ENCODE measurements around the gene AFF3. TPM values are rescaled to one million over a fixed set of nuclear protein-coding genes. Genes with fewer than 3 reads are reported as not detected.

Gene AFF3
- total and polyA plus RNA-seq, 3 donors from 2014 or later = 18.0 to 34.4 (median 27.1) TPM

DNA sequence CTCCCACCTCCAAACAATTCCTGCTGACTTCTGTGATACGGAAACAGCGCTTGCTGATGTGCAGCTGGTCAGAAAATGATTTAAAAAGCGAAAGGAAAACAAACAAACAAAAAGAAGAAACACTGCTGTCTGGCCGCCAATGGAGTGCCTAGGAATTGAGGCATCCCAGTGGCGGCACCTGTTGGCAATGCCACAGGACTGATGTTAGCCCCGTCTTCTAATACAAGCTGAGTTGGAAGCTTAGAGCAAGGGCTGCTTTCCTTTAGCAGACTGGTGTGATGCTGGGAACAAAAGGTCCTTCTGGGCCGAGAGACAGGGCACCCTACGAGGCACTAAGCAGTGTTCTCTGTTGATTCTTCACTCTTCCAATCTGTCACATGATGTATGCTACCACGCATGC, 489.0 kb downstream of the AFF3 start:
- 95 to 98% methylated on average over 9 of the region's 9 CpGs for WGBS, 2 donors
- intact Hi-C loops (cut with DNase I; ENCODE audit: low total_unique reads) = no loop called here
- DNase-seq = no peak
- Histone ChIP-seq H3K4me1 (no peaks in the 10 kb centered on the region), H3K27ac (no peak overlapping the region), H3K9me3 (no peaks in the 10 kb centered on the region), H3K4me3 (no peak overlapping the region), H3K36me3 (ENCODE audit: low read depth, missing control alignments) (no peaks in the 10 kb centered on the region), H3K27me3 (no peaks in the 10 kb centered on the region)
- TF ChIP-seq, protein P1, sequence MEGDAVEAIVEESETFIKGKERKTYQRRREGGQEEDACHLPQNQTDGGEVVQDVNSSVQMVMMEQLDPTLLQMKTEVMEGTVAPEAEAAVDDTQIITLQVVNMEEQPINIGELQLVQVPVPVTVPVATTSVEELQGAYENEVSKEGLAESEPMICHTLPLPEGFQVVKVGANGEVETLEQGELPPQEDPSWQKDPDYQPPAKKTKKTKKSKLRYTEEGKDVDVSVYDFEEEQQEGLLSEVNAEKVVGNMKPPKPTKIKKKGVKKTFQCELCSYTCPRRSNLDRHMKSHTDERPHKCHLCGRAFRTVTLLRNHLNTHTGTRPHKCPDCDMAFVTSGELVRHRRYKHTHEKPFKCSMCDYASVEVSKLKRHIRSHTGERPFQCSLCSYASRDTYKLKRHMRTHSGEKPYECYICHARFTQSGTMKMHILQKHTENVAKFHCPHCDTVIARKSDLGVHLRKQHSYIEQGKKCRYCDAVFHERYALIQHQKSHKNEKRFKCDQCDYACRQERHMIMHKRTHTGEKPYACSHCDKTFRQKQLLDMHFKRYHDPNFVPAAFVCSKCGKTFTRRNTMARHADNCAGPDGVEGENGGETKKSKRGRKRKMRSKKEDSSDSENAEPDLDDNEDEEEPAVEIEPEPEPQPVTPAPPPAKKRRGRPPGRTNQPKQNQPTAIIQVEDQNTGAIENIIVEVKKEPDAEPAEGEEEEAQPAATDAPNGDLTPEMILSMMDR (IDR thresholded peaks at IDR 0.05) = no peak
- TF ChIP-seq POLR2A (IDR thresholded peaks at IDR 0.05) = no peak

DNA sequence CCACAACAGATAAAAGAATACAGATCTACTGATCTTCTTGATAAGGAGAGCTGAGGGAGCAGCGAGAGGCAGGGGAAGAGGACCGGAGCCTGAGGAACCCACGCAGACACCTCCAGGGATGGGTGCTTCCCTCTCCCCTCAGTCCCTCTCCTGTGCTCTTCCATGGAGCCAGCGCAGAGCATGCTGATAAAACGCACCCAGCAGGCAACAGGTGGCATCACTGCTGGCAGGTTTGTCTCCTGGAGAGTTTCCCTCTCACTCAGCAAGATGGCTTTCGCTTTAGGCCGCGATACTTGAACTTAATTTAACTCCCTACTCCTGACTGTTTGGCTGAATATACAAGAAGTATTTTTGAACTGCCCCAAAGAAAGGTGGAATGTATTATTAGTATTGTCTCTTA, 489.5 kb downstream of the AFF3 start:
- Histone ChIP-seq H3K27ac (no peak overlapping the region), H3K36me3 (ENCODE audit: low read depth, missing control alignments) (no peaks in the 10 kb centered on the region), H3K4me1 (no peaks in the 10 kb centered on the region), H3K4me3 (no peak overlapping the region), H3K27me3 (no peaks in the 10 kb centered on the region), H3K9me3 (no peaks in the 10 kb centered on the region)
- WGBS, 2 donors = 95 to 98% methylated on average over 8 of the region's 8 CpGs
- no peak for DNase-seq
- no peak for TF ChIP-seq POLR2A (IDR thresholded peaks at IDR 0.05)
- TF ChIP-seq, protein P1 (IDR thresholded peaks at IDR 0.05) = no peak
- intact Hi-C loops (cut with DNase I; ENCODE audit: low total_unique reads) = no loop called here

DNA sequence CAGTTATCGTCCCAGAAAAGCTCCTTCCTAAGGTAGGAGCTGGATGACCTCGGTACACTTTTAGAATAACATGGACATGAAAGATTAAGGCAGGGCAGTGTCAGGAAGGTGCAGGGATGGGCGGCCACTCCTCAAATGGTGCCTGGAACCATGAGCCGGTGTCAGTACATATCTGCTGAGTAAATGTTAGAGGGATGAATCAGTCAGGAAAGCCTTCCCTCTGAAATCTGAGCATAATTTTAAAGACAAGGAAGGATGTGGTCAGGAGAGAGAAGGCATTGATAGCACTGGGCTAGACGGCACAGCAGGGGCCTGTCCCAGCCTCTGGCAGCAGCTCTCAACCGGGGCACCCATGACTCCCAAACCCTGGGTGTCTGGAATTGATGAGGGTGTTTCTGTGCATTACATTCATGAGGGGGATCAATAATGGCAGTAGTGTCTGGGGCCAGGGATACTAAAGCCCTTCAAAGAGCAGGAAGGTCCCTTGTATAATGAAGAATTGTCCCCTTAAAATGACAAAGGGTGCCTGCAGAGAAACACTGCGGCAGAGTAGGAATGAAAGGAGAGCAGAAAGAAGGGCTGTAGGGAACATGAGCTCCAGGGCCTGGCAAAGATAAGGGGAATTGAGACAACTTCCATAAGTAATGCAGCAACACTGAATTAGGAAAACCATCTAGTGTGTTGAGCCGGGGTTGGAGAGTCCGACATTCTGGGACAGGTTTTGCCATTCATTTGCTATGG, 490.3 kb downstream of the AFF3 start:
- no peaks in the 10 kb centered on the region for H3K27me3 ChIP-seq
- no peak for TF ChIP-seq POLR2A (IDR thresholded peaks at IDR 0.05)
- TF ChIP-seq, protein P1 (IDR thresholded peaks at IDR 0.05) = no peak
- intact Hi-C loops (cut with DNase I; ENCODE audit: low total_unique reads) = no loop called here
- no peak for DNase-seq
- H3K4me3 ChIP-seq = no peak overlapping the region
- 90 to 93% methylated on average over 9 of the region's 9 CpGs for WGBS, 2 donors
- no peaks in the 10 kb centered on the region for H3K4me1 ChIP-seq
- no peaks in the 10 kb centered on the region for H3K9me3 ChIP-seq
- H3K36me3 ChIP-seq (ENCODE audit: low read depth, missing control alignments) = no peaks in the 10 kb centered on the region
- no peak overlapping the region for H3K27ac ChIP-seq

DNA sequence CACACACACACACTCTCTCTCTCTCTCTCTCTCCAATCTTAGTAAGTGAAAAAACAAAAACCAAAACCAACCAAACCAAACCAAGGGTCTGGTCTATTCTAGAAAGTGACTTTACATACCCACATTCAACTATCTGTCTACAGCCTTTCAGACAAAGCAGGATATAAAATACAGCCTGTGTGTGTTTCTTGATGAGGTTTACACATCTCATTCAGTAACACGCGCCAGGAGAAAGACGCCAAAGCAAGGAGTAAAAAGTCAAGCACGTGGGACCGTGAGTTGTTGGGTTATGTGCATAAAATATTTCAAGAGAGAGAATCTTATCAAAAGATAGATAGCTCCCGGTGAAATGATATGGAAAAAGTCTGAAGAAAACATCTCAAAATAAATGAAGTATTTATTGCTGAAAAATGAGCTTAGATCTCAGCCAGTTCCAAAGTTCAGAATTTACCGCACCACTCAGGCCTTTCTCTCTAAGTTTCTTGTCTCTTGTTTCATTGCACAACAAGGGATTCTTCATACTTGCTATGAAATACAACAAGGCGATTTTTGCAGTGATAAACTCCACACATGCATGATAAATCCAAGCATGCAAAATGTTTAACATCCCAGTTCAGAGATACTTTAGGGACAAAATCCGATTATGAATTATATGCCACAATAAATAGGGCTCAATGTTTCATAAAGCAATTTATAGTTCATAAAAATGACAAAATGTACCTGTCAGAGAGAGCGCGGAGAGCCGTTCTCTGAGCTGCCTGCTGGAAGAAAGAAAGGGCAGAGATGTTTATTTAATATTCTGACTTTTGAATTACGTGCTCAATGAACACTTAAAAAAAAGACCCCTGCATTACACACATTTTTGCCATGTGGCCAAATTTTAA, 493.2 kb downstream of the AFF3 start:
- no peak for TF ChIP-seq POLR2A (IDR thresholded peaks at IDR 0.05)
- TF ChIP-seq, protein P1 (IDR thresholded peaks at IDR 0.05) = no peak
- Histone ChIP-seq H3K4me3 (no peak overlapping the region), H3K9me3 (no peaks in the 10 kb centered on the region), H3K4me1 (no peaks in the 10 kb centered on the region), H3K27me3 (no peaks in the 10 kb centered on the region), H3K27ac (no peak overlapping the region), H3K36me3 (ENCODE audit: low read depth, missing control alignments) (no peaks in the 10 kb centered on the region)
- WGBS, 2 donors = 87 to 89% methylated on average over 13 of the region's 13 CpGs
- no peak for DNase-seq
- intact Hi-C loops (cut with DNase I; ENCODE audit: low total_unique reads) = no loop called here
